ENCODE data around the gene ENTR1. TPM values are rescaled to one million over a fixed set of nuclear protein-coding genes. Genes with fewer than 3 reads are reported as not detected.

The ENTR1 gene
- total RNA-seq, 4 donors from 2014 or later, result 19.5 to 44.0 (median 21.2) TPM

GRCh38 chr9:136431782-136432350 lies 21.5 kb upstream of the ENTR1 start:
- H3K4me3 ChIP-seq, result no peak overlapping the region
- no peaks in the 10 kb centered on the region for H3K27me3 ChIP-seq
- intact Hi-C loops (cut with DNase I; ENCODE audit: low total_unique reads), result no loop called here
- no peaks in the 10 kb centered on the region for H3K36me3 ChIP-seq
- H3K9me3 ChIP-seq, result no peaks in the 10 kb centered on the region
- DNase-seq, result no peak
- H3K4me1 ChIP-seq, result no peaks in the 10 kb centered on the region
- no peak for TF ChIP-seq CTCF (IDR thresholded peaks at IDR 0.05)
- no peak for TF ChIP-seq POLR2A (IDR thresholded peaks at IDR 0.05)
- H3K27ac ChIP-seq, result no peak overlapping the region

- no peaks in the 10 kb centered on the region for H3K4me1 ChIP-seq
- TF ChIP-seq CTCF (IDR thresholded peaks at IDR 0.05) (no peak), POLR2A (IDR thresholded peaks at IDR 0.05) (no peak)
- H3K27ac ChIP-seq, result no peak overlapping the region
- no peaks in the 10 kb centered on the region for H3K36me3 ChIP-seq
- H3K9me3 ChIP-seq, result no peaks in the 10 kb centered on the region
- H3K4me3 ChIP-seq, result no peak overlapping the region
- intact Hi-C loops (cut with DNase I; ENCODE audit: low total_unique reads), result no loop called here
- no peaks in the 10 kb centered on the region for H3K27me3 ChIP-seq
- no peak for DNase-seq
Measured at GRCh38 chr9:136430588-136431234, 20.3 kb upstream of the ENTR1 start.

GRCh38 chr9:136429683-136430491 lies 19.5 kb upstream of the ENTR1 start:
- intact Hi-C loops (cut with DNase I; ENCODE audit: low total_unique reads), result no loop called here
- Histone ChIP-seq H3K27me3 (no peaks in the 10 kb centered on the region), H3K9me3 (no peaks in the 10 kb centered on the region), H3K36me3 (no peaks in the 10 kb centered on the region), H3K4me1 (no peaks in the 10 kb centered on the region), H3K27ac (no peak overlapping the region), H3K4me3 (no peak overlapping the region)
- DNase-seq, result no peak
- TF ChIP-seq POLR2A (IDR thresholded peaks at IDR 0.05), result no peak
- no peak for TF ChIP-seq CTCF (IDR thresholded peaks at IDR 0.05)

- H3K36me3 ChIP-seq, result no peaks in the 10 kb centered on the region
Measured at GRCh38 chr9:136429075-136429628, 18.7 kb upstream of the ENTR1 start.

More at GRCh38 chr9:136429075-136429628, 18.7 kb upstream of the ENTR1 start:
- Histone ChIP-seq H3K27ac (no peak overlapping the region), H3K4me1 (no peaks in the 10 kb centered on the region), H3K9me3 (no peaks in the 10 kb centered on the region), H3K27me3 (no peaks in the 10 kb centered on the region), H3K4me3 (no peak overlapping the region)
- no peak for DNase-seq
- TF ChIP-seq POLR2A (IDR thresholded peaks at IDR 0.05) (no peak), CTCF (IDR thresholded peaks at IDR 0.05) (no peak)
- intact Hi-C loops (cut with DNase I; ENCODE audit: low total_unique reads), result no loop called here

All from uterus (tissue), 4 donors.